H9 (cell line): ENCODE measurements around the gene ANAPC16. TPM values are rescaled to one million over a fixed set of nuclear protein-coding genes. Genes with fewer than 3 reads are reported as not detected.

ENCODE experiments used
- DNase-seq: peaks from one replicate; pipeline ENCODE4 v3.0.0-alpha.2; 2017
- H2AFZ ChIP-seq: one replicate; pipeline ENCODE4 v1.6.1; 2013; ENCODE audit warnings: mild to moderate bottlenecking, low read length, control low read depth, moderate library complexity
- H2AK5ac ChIP-seq: 2 replicates; pipeline ENCODE4 v1.6.1; 2013; ENCODE audit warnings: low read length, control low read depth, mixed read lengths; ENCODE audit not compliant: insufficient read length
- H2BK120ac ChIP-seq: one replicate; pipeline ENCODE4 v1.6.1; 2013; ENCODE audit warnings: low read depth, mild to moderate bottlenecking, low read length, control low read depth, inconsistent platforms; ENCODE audit not compliant: poor library complexity, severe bottlenecking
- H2BK12ac ChIP-seq: 2 replicates; pipeline ENCODE4 v1.6.1; 2013; ENCODE audit warnings: low read length, control low read depth, mixed read lengths, low read depth; ENCODE audit not compliant: insufficient read length
- H2BK15ac ChIP-seq: 2 replicates; pipeline ENCODE4 v1.6.1; 2013; ENCODE audit warnings: low read depth, low read length, control low read depth
- H2BK20ac ChIP-seq: one replicate; pipeline ENCODE4 v1.6.1; 2013; ENCODE audit warnings: low read depth, mild to moderate bottlenecking, low read length, control low read depth, inconsistent platforms; ENCODE audit not compliant: poor library complexity, severe bottlenecking
- H2BK5ac ChIP-seq: 2 replicates; pipeline ENCODE4 v1.6.1; 2013; ENCODE audit warnings: low read length, control low read depth, mixed read lengths; ENCODE audit not compliant: insufficient read length
- H3K14ac ChIP-seq: 2 replicates; pipeline ENCODE4 v1.6.1; 2013; ENCODE audit warnings: low read length, control low read depth; ENCODE audit not compliant: insufficient read depth
- H3K18ac ChIP-seq: 2 replicates; pipeline ENCODE4 v1.6.1; 2013; ENCODE audit warnings: low read depth, mild to moderate bottlenecking, mixed read lengths, low read length, control low read depth; ENCODE audit not compliant: insufficient read length
- H3K23ac ChIP-seq: 2 replicates; pipeline ENCODE4 v1.6.1; 2013; ENCODE audit warnings: low read length, control low read depth, mixed read lengths, low read depth; ENCODE audit not compliant: insufficient read length
- H3K23me2 ChIP-seq: 2 replicates; pipeline ENCODE4 v1.6.1; 2013; ENCODE audit warnings: low read depth, mild to moderate bottlenecking, mixed read lengths, low read length, control low read depth; ENCODE audit not compliant: insufficient read length, poor library complexity, severe bottlenecking
- H3K27ac ChIP-seq: 2 replicates; pipeline ENCODE4 v1.5.1; 2013; ENCODE audit warnings: low read length, control low read depth, mixed read lengths, low read depth; ENCODE audit not compliant: insufficient read length
- H3K27me3 ChIP-seq: 2 replicates; pipeline ENCODE4 v1.6.1; 2013; ENCODE audit warnings: low read length, control low read depth, inconsistent platforms; ENCODE audit not compliant: insufficient read depth
- H3K4ac ChIP-seq: 2 replicates; pipeline ENCODE4 v1.6.1; 2013; ENCODE audit warnings: low read depth, mild to moderate bottlenecking, control low read depth, inconsistent platforms, low read length, moderate library complexity
- H3K4me1 ChIP-seq: 2 replicates; pipeline ENCODE4 v1.6.1; 2013; ENCODE audit warnings: low read length, control low read depth, inconsistent platforms; ENCODE audit not compliant: insufficient read depth
- H3K4me2 ChIP-seq: 2 replicates; pipeline ENCODE4 v1.6.1; 2013; ENCODE audit warnings: low read length, control low read depth, mixed read lengths; ENCODE audit not compliant: insufficient read length, insufficient read depth
- H3K56ac ChIP-seq: 2 replicates; pipeline ENCODE4 v1.6.1; 2013; ENCODE audit warnings: low read depth, mild to moderate bottlenecking, mixed read lengths, low read length, control low read depth; ENCODE audit not compliant: insufficient read length
- H3K79me1 ChIP-seq: 2 replicates; pipeline ENCODE4 v1.6.1; 2013; ENCODE audit warnings: low read depth, mild to moderate bottlenecking, moderate library complexity, low read length, control low read depth, inconsistent platforms; ENCODE audit not compliant: insufficient read depth, poor library complexity, severe bottlenecking
- H3K79me2 ChIP-seq: 2 replicates; pipeline ENCODE4 v1.6.1; 2013; ENCODE audit warnings: low read length, control low read depth, inconsistent platforms; ENCODE audit not compliant: insufficient read depth
- H3K9ac ChIP-seq: 2 replicates; pipeline ENCODE4 v1.6.1; 2013; ENCODE audit warnings: low read length, control low read depth, mixed read lengths; ENCODE audit not compliant: insufficient read length; ENCODE audit errors: extremely low read depth
- H3K9me3 ChIP-seq: one replicate; pipeline ENCODE4 v1.6.1; 2013; ENCODE audit warnings: low read depth, low read length, inconsistent platforms; ENCODE audit not compliant: control insufficient read depth
- H3T11ph ChIP-seq: one replicate; pipeline ENCODE4 v1.6.1; 2013; ENCODE audit warnings: mild to moderate bottlenecking, low read length, control low read depth, inconsistent platforms
- H4K20me1 ChIP-seq: one replicate; pipeline ENCODE4 v1.6.1; 2013; ENCODE audit not compliant: control insufficient read depth, insufficient read length, insufficient read depth
- H4K5ac ChIP-seq: 2 replicates; pipeline ENCODE4 v1.6.1; 2013; ENCODE audit warnings: low read depth, mild to moderate bottlenecking, mixed read lengths, low read length, control low read depth; ENCODE audit not compliant: insufficient read length
- H4K8ac ChIP-seq: replicated peaks from 2 replicates; pipeline ENCODE4 v1.6.1; 2013; ENCODE audit warnings: low read length, control low read depth, mixed read lengths, low read depth; ENCODE audit not compliant: insufficient read length
- H4K91ac ChIP-seq: 2 replicates; pipeline ENCODE4 v1.6.1; 2013; ENCODE audit warnings: low read depth, mild to moderate bottlenecking, moderate library complexity, mixed read lengths, low read length, control low read depth; ENCODE audit not compliant: insufficient read length
- H3K27ac Mint-ChIP-seq, 3 experiments: 2 replicates in 2 of 3; 3 replicates in 1 of 3; pipeline ENCODE4 v1.8.0; 2020 to 2021; ENCODE audit warnings: mixed read lengths in 3 of 3, mild to moderate bottlenecking in 1 of 3, moderate library complexity in 1 of 3
- H3K27me3 Mint-ChIP-seq: 2 replicates; pipeline ENCODE4 v1.8.0; 2021; ENCODE audit warnings: low read depth, mild to moderate bottlenecking, moderate library complexity, mixed read lengths
- H3K36me3 Mint-ChIP-seq, 3 experiments: 2 replicates in 2 of 3; 3 replicates in 1 of 3; pipeline ENCODE4 v1.8.0; 2020 to 2021; ENCODE audit warnings: low read depth in 3 of 3, mixed read lengths in 3 of 3; ENCODE audit not compliant: insufficient read depth in 1 of 3
- H3K4me1 Mint-ChIP-seq, 2 experiments: 2 replicates each; pipeline ENCODE4 v1.8.0; 2020; ENCODE audit warnings: mixed read lengths in 2 of 2
- H3K4me3 Mint-ChIP-seq, 2 experiments: 2 replicates in 1 of 2; 3 replicates in 1 of 2; pipeline ENCODE4 v1.8.0; 2020 to 2021; ENCODE audit warnings: mild to moderate bottlenecking in 2 of 2, mixed read lengths in 2 of 2, moderate library complexity in 1 of 2
- H3K9me3 Mint-ChIP-seq, 2 experiments: 2 replicates in 1 of 2; 3 replicates in 1 of 2; pipeline ENCODE4 v1.8.0; 2020; ENCODE audit warnings: mild to moderate bottlenecking in 2 of 2, mixed read lengths in 2 of 2, moderate library complexity in 1 of 2
- WGBS: extraction: QIAGEN DNeasy Blood & Tissue Kit; methylation state at CpG from one replicate; pipeline ENCODE4 v1.1.7; 2013; ENCODE audit warnings: missing lambda C conversion rate, low lambda C conversion rate, mixed read lengths; ENCODE audit not compliant: insufficient read length; ENCODE audit errors: extremely low coverage; 5-methylcytosine and 5-hydroxymethylcytosine counted together
- total RNA-seq: library from RNA; stranded (reverse); gene quantifications from 2 replicates; pipeline ENCODE4 v1.2.1, GENCODE V29; 2021
- TF ChIP-seq, protein P1 (sequence below): fragments of 200-600 bp; sonication (generic); conservative IDR thresholded peaks from 3 replicates; pipeline ENCODE4 v1.8.0; 2021; ENCODE audit warnings: antibody characterized with exemption, mild to moderate bottlenecking

Gene ANAPC16
- total RNA-seq, 1 experiment from 2014 or later, result 66.6 TPM

- no peak for DNase-seq
- TF ChIP-seq, protein P1, sequence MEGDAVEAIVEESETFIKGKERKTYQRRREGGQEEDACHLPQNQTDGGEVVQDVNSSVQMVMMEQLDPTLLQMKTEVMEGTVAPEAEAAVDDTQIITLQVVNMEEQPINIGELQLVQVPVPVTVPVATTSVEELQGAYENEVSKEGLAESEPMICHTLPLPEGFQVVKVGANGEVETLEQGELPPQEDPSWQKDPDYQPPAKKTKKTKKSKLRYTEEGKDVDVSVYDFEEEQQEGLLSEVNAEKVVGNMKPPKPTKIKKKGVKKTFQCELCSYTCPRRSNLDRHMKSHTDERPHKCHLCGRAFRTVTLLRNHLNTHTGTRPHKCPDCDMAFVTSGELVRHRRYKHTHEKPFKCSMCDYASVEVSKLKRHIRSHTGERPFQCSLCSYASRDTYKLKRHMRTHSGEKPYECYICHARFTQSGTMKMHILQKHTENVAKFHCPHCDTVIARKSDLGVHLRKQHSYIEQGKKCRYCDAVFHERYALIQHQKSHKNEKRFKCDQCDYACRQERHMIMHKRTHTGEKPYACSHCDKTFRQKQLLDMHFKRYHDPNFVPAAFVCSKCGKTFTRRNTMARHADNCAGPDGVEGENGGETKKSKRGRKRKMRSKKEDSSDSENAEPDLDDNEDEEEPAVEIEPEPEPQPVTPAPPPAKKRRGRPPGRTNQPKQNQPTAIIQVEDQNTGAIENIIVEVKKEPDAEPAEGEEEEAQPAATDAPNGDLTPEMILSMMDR, result no peak
- no peak overlapping the region for H2BK120ac ChIP-seq
- H3K9ac ChIP-seq, result no peak overlapping the region
- no peak overlapping the region for H3K23ac ChIP-seq
- no peak overlapping the region for H4K5ac ChIP-seq
- H3T11ph ChIP-seq, result no peak overlapping the region
- Mint-ChIP-seq H3K27me3 (no peaks in the 10 kb centered on the region), H3K27ac (peak overlapping the region; percentile 85 to 94 (median 94); a peak in 5 of 7 replicates), H3K4me1 (peaks cover 38% of the 10 kb centered on the region in 2 experiments), H3K9me3 (peaks cover 0 to 5% of the 10 kb centered on the region in 2 experiments; a peak in 1 of 5 replicates), H3K4me3 (peak overlapping the region; percentile 87 to 95), H3K36me3 (peaks cover 11 to 24% (median 20%) of the 10 kb centered on the region in 3 experiments)
- H3K23me2 ChIP-seq, result peaks cover 25% of the 10 kb centered on the region
- no peak overlapping the region for H3K14ac ChIP-seq
- H3K79me2 ChIP-seq, result no peaks in the 10 kb centered on the region; the same call in 1 of the 2 replicates
- H2AK5ac ChIP-seq, result no peak overlapping the region
- H3K56ac ChIP-seq, result no peak overlapping the region
- no peaks in the 10 kb centered on the region for H3K27me3 ChIP-seq
- peaks cover 2% of the 10 kb centered on the region; the same call in 1 of the 2 replicates for H3K4me1 ChIP-seq
- no peak overlapping the region for H2BK15ac ChIP-seq
- H2BK5ac ChIP-seq, result no peak overlapping the region
- H3K4ac ChIP-seq, result no peak overlapping the region
- no peak overlapping the region for H3K18ac ChIP-seq
- H4K8ac ChIP-seq, result no peak overlapping the region
- WGBS, result no CpG with 5 or more reads among the region's 4 CpGs
- no peaks in the 10 kb centered on the region for H4K20me1 ChIP-seq
- no peak overlapping the region for H2BK20ac ChIP-seq
- no peak overlapping the region for H3K4me2 ChIP-seq
- H2BK12ac ChIP-seq, result no peak overlapping the region
- H2AFZ ChIP-seq, result no peak overlapping the region
- H4K91ac ChIP-seq, result no peak overlapping the region
- H3K79me1 ChIP-seq, result no peaks in the 10 kb centered on the region
- H3K9me3 ChIP-seq, result no peaks in the 10 kb centered on the region
- no peak overlapping the region for H3K27ac ChIP-seq
These were observed 60.2 kb downstream of the ANAPC16 start for GRCh38 chr10:72276013-72276387.
